ENCODE results near the gene TEX2.

GRCh38 chr17:64196601-64197000, 66.5 kb downstream of the TEX2 start:
- TF ChIP-seq FOXK2 (IDR thresholded peaks at IDR 0.05) = no peak
- TF ChIP-seq SUZ12 (IDR thresholded peaks at IDR 0.05; ENCODE audit: low read depth, low read length) = no peak
- no peak for TF ChIP-seq UBTF (CRISPR knock-in tag; IDR thresholded peaks at IDR 0.05)
- TF ChIP-seq NFIC (IDR thresholded peaks at IDR 0.05; ENCODE audit: low read length) = no peak
- no peak for TF ChIP-seq KDM1A (CRISPR knock-in tag; IDR thresholded peaks at IDR 0.05)

Measured in HepG2 (cell line).